ENCODE measurements around the gene KCNJ1.

KCNJ1 gene

GRCh38 chr11:128895526-128895925 is 28.4 kb upstream of the KCNJ1 start:
- peaks cover 10% of the 10 kb centered on the region for H3K27me3 ChIP-seq (ENCODE audit: insufficient read depth, low read length)
- peaks cover 8% of the 10 kb centered on the region for H3K4me1 ChIP-seq (ENCODE audit: insufficient read depth, low read length)
- no peaks in the 10 kb centered on the region for H3K36me3 ChIP-seq (ENCODE audit: insufficient read depth, low read length)
- H3K4me3 ChIP-seq (ENCODE audit: low read length), result no peak overlapping the region
- no peak overlapping the region for H2AFZ ChIP-seq (ENCODE audit: low read depth, low read length)
- no peaks in the 10 kb centered on the region for H3K9me3 ChIP-seq (ENCODE audit: low read length)

GRCh38 chr11:128894685-128895084 is 27.6 kb upstream of the KCNJ1 start:
- H3K27me3 ChIP-seq (ENCODE audit: insufficient read depth, low read length), result peaks cover 19% of the 10 kb centered on the region
- no peaks in the 10 kb centered on the region for H3K9me3 ChIP-seq (ENCODE audit: low read length)
- no peak overlapping the region for H3K4me3 ChIP-seq (ENCODE audit: low read length)

GRCh38 chr11:128894286-128894681 is 27.2 kb upstream of the KCNJ1 start:
- no peaks in the 10 kb centered on the region for H3K36me3 ChIP-seq (ENCODE audit: insufficient read depth, low read length)
- peaks cover 8% of the 10 kb centered on the region for H3K4me1 ChIP-seq (ENCODE audit: insufficient read depth, low read length)
- H3K4me3 ChIP-seq (ENCODE audit: low read length), result no peak overlapping the region
- peaks cover 23% of the 10 kb centered on the region for H3K27me3 ChIP-seq (ENCODE audit: insufficient read depth, low read length)
- no peaks in the 10 kb centered on the region for H3K9me3 ChIP-seq (ENCODE audit: low read length)
- no peak overlapping the region for H2AFZ ChIP-seq (ENCODE audit: low read depth, low read length)

More at GRCh38 chr11:128894685-128895084, 27.6 kb upstream of the KCNJ1 start:
- H2AFZ ChIP-seq (ENCODE audit: low read depth, low read length), result no peak overlapping the region
- H3K36me3 ChIP-seq (ENCODE audit: insufficient read depth, low read length), result no peaks in the 10 kb centered on the region
- peaks cover 8% of the 10 kb centered on the region for H3K4me1 ChIP-seq (ENCODE audit: insufficient read depth, low read length)

GRCh38 chr11:128893578-128894285 is 26.6 kb upstream of the KCNJ1 start:
- Histone ChIP-seq H3K4me3 (ENCODE audit: low read length) (no peak overlapping the region), H3K9me3 (ENCODE audit: low read length) (no peaks in the 10 kb centered on the region), H3K4me1 (ENCODE audit: insufficient read depth, low read length) (peaks cover 8% of the 10 kb centered on the region), H3K36me3 (ENCODE audit: insufficient read depth, low read length) (no peaks in the 10 kb centered on the region), H3K27me3 (ENCODE audit: insufficient read depth, low read length) (peaks cover 26% of the 10 kb centered on the region), H2AFZ (ENCODE audit: low read depth, low read length) (no peak overlapping the region)

GRCh38 chr11:128892866-128893565 is 25.9 kb upstream of the KCNJ1 start:
- no peaks in the 10 kb centered on the region for H3K9me3 ChIP-seq (ENCODE audit: low read length)
- no peak overlapping the region for H3K4me3 ChIP-seq (ENCODE audit: low read length)
- H2AFZ ChIP-seq (ENCODE audit: low read depth, low read length), result no peak overlapping the region
- H3K4me1 ChIP-seq (ENCODE audit: insufficient read depth, low read length), result peaks cover 8% of the 10 kb centered on the region
- no peaks in the 10 kb centered on the region for H3K36me3 ChIP-seq (ENCODE audit: insufficient read depth, low read length)
- peaks cover 30% of the 10 kb centered on the region for H3K27me3 ChIP-seq (ENCODE audit: insufficient read depth, low read length)

- H2AFZ ChIP-seq (ENCODE audit: low read depth, low read length), result no peak overlapping the region
- H3K27me3 ChIP-seq (ENCODE audit: insufficient read depth, low read length), result peaks cover 30% of the 10 kb centered on the region
- H3K9me3 ChIP-seq (ENCODE audit: low read length), result no peaks in the 10 kb centered on the region
- H3K4me1 ChIP-seq (ENCODE audit: insufficient read depth, low read length), result peaks cover 8% of the 10 kb centered on the region
- no peak overlapping the region for H3K4me3 ChIP-seq (ENCODE audit: low read length)
- H3K36me3 ChIP-seq (ENCODE audit: insufficient read depth, low read length), result no peaks in the 10 kb centered on the region
Observed at GRCh38 chr11:128891913-128892398, 24.9 kb upstream of the KCNJ1 start.

GRCh38 chr11:128890543-128891368 is 23.7 kb upstream of the KCNJ1 start, which contains the start of gene KCNJ5:
Gene KCNJ5, plus strand, starts transcription at chr11:128891356. Its CDS starts 19,918 bp downstream, at chr11:128911274.
- Histone ChIP-seq H2AFZ (ENCODE audit: low read depth, low read length) (peak within 1 kb of the TSS; percentile 50), H3K9me3 (ENCODE audit: low read length) (no peaks in the 10 kb centered on the region), H3K4me3 (ENCODE audit: low read length) (peak within 1 kb of the TSS; percentile 49), H3K4me1 (ENCODE audit: insufficient read depth, low read length) (peaks cover 8% of the 10 kb centered on the region), H3K27me3 (ENCODE audit: insufficient read depth, low read length) (peaks cover 30% of the 10 kb centered on the region), H3K36me3 (ENCODE audit: insufficient read depth, low read length) (no peaks in the 10 kb centered on the region)

GRCh38 chr11:128890216-128890542 is 23.1 kb upstream of the KCNJ1 start:
- peaks cover 8% of the 10 kb centered on the region for H3K4me1 ChIP-seq (ENCODE audit: insufficient read depth, low read length)
- no peaks in the 10 kb centered on the region for H3K36me3 ChIP-seq (ENCODE audit: insufficient read depth, low read length)
- H3K4me3 ChIP-seq (ENCODE audit: low read length), result peak overlapping the region; percentile 49
- H3K27me3 ChIP-seq (ENCODE audit: insufficient read depth, low read length), result peaks cover 30% of the 10 kb centered on the region
- H2AFZ ChIP-seq (ENCODE audit: low read depth, low read length), result peak overlapping the region; percentile 50
- no peaks in the 10 kb centered on the region for H3K9me3 ChIP-seq (ENCODE audit: low read length)

- H2AFZ ChIP-seq (ENCODE audit: low read depth, low read length), result no peak overlapping the region
- H3K4me3 ChIP-seq (ENCODE audit: low read length), result peak overlapping the region; percentile 49
- peaks cover 8% of the 10 kb centered on the region for H3K4me1 ChIP-seq (ENCODE audit: insufficient read depth, low read length)
- peaks cover 30% of the 10 kb centered on the region for H3K27me3 ChIP-seq (ENCODE audit: insufficient read depth, low read length)
- no peaks in the 10 kb centered on the region for H3K36me3 ChIP-seq (ENCODE audit: insufficient read depth, low read length)
- no peaks in the 10 kb centered on the region for H3K9me3 ChIP-seq (ENCODE audit: low read length)
Observed at GRCh38 chr11:128889657-128890213, 22.6 kb upstream of the KCNJ1 start.

- no peaks in the 10 kb centered on the region for H3K36me3 ChIP-seq (ENCODE audit: insufficient read depth, low read length)
- H3K4me1 ChIP-seq (ENCODE audit: insufficient read depth, low read length), result peaks cover 8% of the 10 kb centered on the region
- H3K4me3 ChIP-seq (ENCODE audit: low read length), result no peak overlapping the region
- H3K9me3 ChIP-seq (ENCODE audit: low read length), result no peaks in the 10 kb centered on the region
- peaks cover 30% of the 10 kb centered on the region for H3K27me3 ChIP-seq (ENCODE audit: insufficient read depth, low read length)
- H2AFZ ChIP-seq (ENCODE audit: low read depth, low read length), result no peak overlapping the region
Observed at GRCh38 chr11:128888034-128888985, 21.2 kb upstream of the KCNJ1 start.

- peaks cover 25% of the 10 kb centered on the region for H3K27me3 ChIP-seq (ENCODE audit: insufficient read depth, low read length)
- H3K4me3 ChIP-seq (ENCODE audit: low read length), result no peak overlapping the region
- H3K4me1 ChIP-seq (ENCODE audit: insufficient read depth, low read length), result peaks cover 5% of the 10 kb centered on the region
- no peaks in the 10 kb centered on the region for H3K9me3 ChIP-seq (ENCODE audit: low read length)
- no peaks in the 10 kb centered on the region for H3K36me3 ChIP-seq (ENCODE audit: insufficient read depth, low read length)
- no peak overlapping the region for H2AFZ ChIP-seq (ENCODE audit: low read depth, low read length)
Observed at GRCh38 chr11:128886406-128887124, 19.5 kb upstream of the KCNJ1 start.
